CD4-positive, alpha-beta T cell treated with Interferon gamma for 1 hour (primary cell): ENCODE measurements around the gene ACOT2.

Experiments
- DNase-seq: peaks from one replicate; pipeline ENCODE4 v3.0.0-alpha.2; 2020

The ACOT2 gene

GRCh38 chr14:73620268-73620667 lies 51.3 kb downstream of the ACOT2 start:
- DNase-seq, result no peak

- DNase-seq, result no peak
Measured at GRCh38 chr14:73623504-73624054, 54.6 kb downstream of the ACOT2 start.
